Occipital lobe (tissue), 3 donors: ENCODE results near the gene ALPK3. TPM values are rescaled to one million over a fixed set of nuclear protein-coding genes. Genes with fewer than 3 reads are reported as not detected.

Source experiments
- DNase-seq: peaks from one replicate; lab custom pipeline; 2025; lab: John Stamatoyannopoulos, UW
- small RNA-seq: library from RNA; depleted of rRNA; stranded (forward); fragments of <200 nt; gene quantifications from one replicate; pipeline ENCODE3, GENCODE V24; 2014
- total RNA-seq: library from RNA; depleted of rRNA; stranded (reverse); fragments of >200 nt; gene quantifications from one replicate; pipeline ENCODE4 v1.2.3, GENCODE V29; 2014

Gene ALPK3
- total RNA-seq, 1 donor from 2014 or later = 1.6 TPM

DNA sequence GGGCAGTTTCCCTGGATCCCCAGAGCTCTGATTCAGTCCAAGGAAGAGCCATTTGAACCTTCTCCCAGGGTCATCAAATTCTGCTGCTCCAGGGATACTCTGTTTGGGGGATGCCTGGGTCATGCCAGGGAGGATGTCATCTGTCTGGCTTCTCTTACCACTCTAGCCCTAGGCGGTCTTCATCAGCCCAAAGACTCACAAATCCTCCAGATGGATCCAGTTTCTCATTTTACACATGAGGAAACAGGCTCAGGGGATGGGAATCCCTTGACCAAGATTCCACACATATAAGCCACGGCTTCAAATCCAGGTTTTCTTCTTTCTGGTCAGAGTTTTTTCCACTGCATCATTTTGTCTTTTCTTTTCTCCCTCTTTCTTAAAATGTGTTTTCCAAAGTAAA, 104.0 kb downstream of the ALPK3 start:
- no peak for DNase-seq

DNA sequence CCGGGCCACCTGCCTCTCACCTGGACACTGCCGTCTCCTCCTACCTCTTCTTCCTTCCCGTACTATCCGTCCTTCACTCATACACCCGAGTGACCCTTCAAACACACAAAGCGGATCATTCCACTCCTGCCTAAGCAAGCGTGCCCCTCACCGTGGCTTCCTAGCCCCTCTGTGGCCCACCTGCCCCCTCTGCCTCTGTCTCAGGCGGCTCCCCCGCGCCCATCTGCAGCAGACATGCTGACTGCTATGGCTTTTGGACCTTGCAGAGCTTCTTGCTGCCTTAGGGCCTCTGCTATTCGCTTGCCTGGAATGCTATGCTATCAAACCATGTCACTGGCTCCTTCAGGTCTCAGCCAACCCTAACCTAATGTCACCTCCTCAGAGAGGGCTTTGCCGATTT, 105.4 kb downstream of the ALPK3 start:
- DNase-seq = no peak

Small RNAs within 50 kb of the gene (small RNA-seq; reads per million reads assigned to genes)
- not detected for gene RF00402

Other genes with a start within 250 kb of the ALPK3 start
- gene ZSCAN2, start 216.3 kb upstream of the ALPK3 start, total RNA-seq = 32.6 TPM
- gene WDR73, start 163.1 kb upstream of the ALPK3 start, total RNA-seq = 25.7 TPM
- 1.9 TPM for gene NMB, start 159.2 kb upstream of the ALPK3 start, total RNA-seq
- gene SEC11A, start 101.2 kb upstream of the ALPK3 start, total RNA-seq = 68.9 TPM
- 6.4 TPM for gene ZNF592, start 68.8 kb upstream of the ALPK3 start, total RNA-seq
- gene SLC28A1, start 67.3 kb downstream of the ALPK3 start, total RNA-seq = not detected
- gene PDE8A, start 164.5 kb downstream of the ALPK3 start, total RNA-seq = 26.0 TPM